HEK293 (cell line): ENCODE data around the gene GALNT6.

ENCODE experiments used
- CTCF ChIA-PET: fragments of 350-600 bp; formaldehyde crosslinking; extraction: SDS; loops from one replicate; lab custom pipeline; 2021; ENCODE audit warnings: antibody characterized with exemption; lab: Yijun Ruan, JAX
- POLR2A ChIA-PET: fragments of 300-600 bp; formaldehyde crosslinking; extraction: SDS; loops from one replicate; lab custom pipeline; 2020; ENCODE audit warnings: antibody characterized with exemption, inconsistent platforms; lab: Yijun Ruan, JAX
- H3K27ac ChIP-seq: fragments of 200-500 bp; sonication (Bioruptor generic); 2 replicates; pipeline ENCODE4 v1.5.1; 2014; ENCODE audit warnings: low read depth, low read length, control low read depth, inconsistent platforms; ENCODE audit errors: extremely low read depth
- H3K36me3 ChIP-seq, 2 experiments: fragments of 200-500 bp in 1 of 2; sonication (Bioruptor generic) in 1 of 2; 1 replicate in 1 of 2; 2 replicates in 1 of 2; pipeline ENCODE4 v1.5.1; 2014 to 2017; ENCODE audit warnings: inconsistent platforms in 2 of 2, low read length in 2 of 2; ENCODE audit not compliant: control insufficient read depth in 2 of 2, insufficient read depth in 1 of 2
- H3K4me1 ChIP-seq: fragments of 200-500 bp; sonication (Bioruptor generic); 2 replicates; pipeline ENCODE4 v1.5.1; 2014; ENCODE audit warnings: mild to moderate bottlenecking, low read length, inconsistent platforms; ENCODE audit not compliant: control insufficient read depth, insufficient read depth
- H3K4me3 ChIP-seq: 2 replicates; pipeline ENCODE4 v1.5.1; 2011; ENCODE audit warnings: low read depth, mild to moderate bottlenecking, control low read depth, low read length, moderate library complexity
- H3K9me3 ChIP-seq: fragments of 200-500 bp; sonication (Bioruptor generic); 2 replicates; pipeline ENCODE4 v1.5.1; 2014; ENCODE audit warnings: low read depth, low read length, inconsistent platforms; ENCODE audit not compliant: control insufficient read depth, insufficient read depth
- BCL11B ChIP-seq: fragments of 450-650 bp; formaldehyde crosslinking; IDR thresholded peaks from 2 replicates; pipeline ENCODE4 v1.5.1; 2016; ENCODE audit warnings: low read depth, missing biosample characterization, missing genetic modification characterization
- GLI2 ChIP-seq: fragments of 450-650 bp; formaldehyde crosslinking; IDR thresholded peaks from 2 replicates; pipeline ENCODE4; 2017; ENCODE audit warnings: missing biosample characterization, missing genetic modification characterization, low read depth, borderline replicate concordance
- KLF10 ChIP-seq: fragments of 450-650 bp; IDR thresholded peaks from 2 replicates; pipeline ENCODE4 v1.5.1; 2018; ENCODE audit warnings: missing biosample characterization, mild to moderate bottlenecking, missing genetic modification characterization
- KLF9 ChIP-seq: fragments of 450-650 bp; formaldehyde crosslinking; IDR thresholded peaks from 2 replicates; pipeline ENCODE4 v1.5.1; 2016; ENCODE audit warnings: missing biosample characterization, missing genetic modification characterization, low read depth
- PRDM1 ChIP-seq: fragments of 450-650 bp; formaldehyde crosslinking; IDR thresholded peaks from 2 replicates; pipeline ENCODE4; 2016; ENCODE audit warnings: missing biosample characterization, missing genetic modification characterization
- ZBTB1 ChIP-seq: fragments of 450-650 bp; formaldehyde crosslinking; IDR thresholded peaks from 2 replicates; pipeline ENCODE4 v1.5.1; 2016; ENCODE audit warnings: missing biosample characterization, missing genetic modification characterization
- ZBTB8A ChIP-seq: fragments of 450-650 bp; formaldehyde crosslinking; IDR thresholded peaks from 2 replicates; pipeline ENCODE4 v1.5.1; 2016; ENCODE audit warnings: missing biosample characterization, missing genetic modification characterization
- ZIC2 ChIP-seq: fragments of 450-650 bp; formaldehyde crosslinking; IDR thresholded peaks from 2 replicates; pipeline ENCODE4 v1.5.1; 2016; ENCODE audit warnings: missing biosample characterization, missing genetic modification characterization
- ZNF184 ChIP-seq: fragments of 450-650 bp; IDR thresholded peaks from 2 replicates; pipeline ENCODE4 v1.5.1; 2018; ENCODE audit warnings: missing biosample characterization, mild to moderate bottlenecking, missing genetic modification characterization
- ZNF2 ChIP-seq: fragments of 450-650 bp; formaldehyde crosslinking; IDR thresholded peaks from 2 replicates; pipeline ENCODE4 v1.5.1; 2016; ENCODE audit warnings: missing biosample characterization, missing genetic modification characterization
- ZNF221 ChIP-seq: fragments of 450-650 bp; formaldehyde crosslinking; IDR thresholded peaks from 2 replicates; pipeline ENCODE4 v1.5.1; 2017; ENCODE audit warnings: missing biosample characterization, missing genetic modification characterization, borderline replicate concordance
- ZNF223 ChIP-seq: fragments of 450-650 bp; formaldehyde crosslinking; IDR thresholded peaks from 2 replicates; pipeline ENCODE4 v1.5.1; 2016; ENCODE audit warnings: missing biosample characterization, missing genetic modification characterization
- ZNF292 ChIP-seq: fragments of 450-650 bp; formaldehyde crosslinking; IDR thresholded peaks from 2 replicates; pipeline ENCODE4 v1.5.1; 2016; ENCODE audit warnings: low read depth, missing biosample characterization, missing genetic modification characterization, borderline replicate concordance
- ZNF354C ChIP-seq: fragments of 450-650 bp; formaldehyde crosslinking; IDR thresholded peaks from 2 replicates; pipeline ENCODE4 v1.5.1; 2016; ENCODE audit warnings: missing biosample characterization, missing genetic modification characterization, low read depth, borderline replicate concordance
- ZNF529 ChIP-seq: fragments of 450-650 bp; formaldehyde crosslinking; IDR thresholded peaks from 2 replicates; pipeline ENCODE4 v1.5.1; 2017; ENCODE audit warnings: missing genetic modification characterization, missing biosample characterization; ENCODE audit not compliant: insufficient replicate concordance
- ZNF555 ChIP-seq: fragments of 450-650 bp; formaldehyde crosslinking; conservative IDR thresholded peaks from 2 replicates; pipeline ENCODE4 v1.5.1; 2017; ENCODE audit warnings: missing biosample characterization, mild to moderate bottlenecking, missing genetic modification characterization, inconsistent platforms
- ZNF558 ChIP-seq: fragments of 450-650 bp; formaldehyde crosslinking; IDR thresholded peaks from 2 replicates; pipeline ENCODE4 v1.5.1; 2016; ENCODE audit warnings: missing biosample characterization, missing genetic modification characterization
- ZNF621 ChIP-seq: fragments of 450-650 bp; formaldehyde crosslinking; IDR thresholded peaks from 2 replicates; pipeline ENCODE4 v1.5.1; 2017; ENCODE audit warnings: missing biosample characterization, missing genetic modification characterization
- ZNF658 ChIP-seq: fragments of 450-650 bp; formaldehyde crosslinking; IDR thresholded peaks from 2 replicates; pipeline ENCODE4; 2016; ENCODE audit warnings: missing biosample characterization, missing genetic modification characterization
- TF ChIP-seq, protein P1 (sequence below): fragments of 450-650 bp; formaldehyde crosslinking; IDR thresholded peaks from 2 replicates; pipeline ENCODE4 v1.5.1; 2017; ENCODE audit warnings: missing biosample characterization, missing genetic modification characterization
- TF ChIP-seq, protein P2 (sequence below): fragments of 450-650 bp; formaldehyde crosslinking; IDR thresholded peaks from 2 replicates; pipeline ENCODE4 v1.5.1; 2016; ENCODE audit warnings: missing biosample characterization, missing genetic modification characterization
- TF ChIP-seq, protein P3 (sequence below): fragments of 450-650 bp; formaldehyde crosslinking; IDR thresholded peaks from 2 replicates; pipeline ENCODE4 v1.5.1; 2016; ENCODE audit warnings: missing biosample characterization, missing genetic modification characterization

GALNT6 gene

DNA sequence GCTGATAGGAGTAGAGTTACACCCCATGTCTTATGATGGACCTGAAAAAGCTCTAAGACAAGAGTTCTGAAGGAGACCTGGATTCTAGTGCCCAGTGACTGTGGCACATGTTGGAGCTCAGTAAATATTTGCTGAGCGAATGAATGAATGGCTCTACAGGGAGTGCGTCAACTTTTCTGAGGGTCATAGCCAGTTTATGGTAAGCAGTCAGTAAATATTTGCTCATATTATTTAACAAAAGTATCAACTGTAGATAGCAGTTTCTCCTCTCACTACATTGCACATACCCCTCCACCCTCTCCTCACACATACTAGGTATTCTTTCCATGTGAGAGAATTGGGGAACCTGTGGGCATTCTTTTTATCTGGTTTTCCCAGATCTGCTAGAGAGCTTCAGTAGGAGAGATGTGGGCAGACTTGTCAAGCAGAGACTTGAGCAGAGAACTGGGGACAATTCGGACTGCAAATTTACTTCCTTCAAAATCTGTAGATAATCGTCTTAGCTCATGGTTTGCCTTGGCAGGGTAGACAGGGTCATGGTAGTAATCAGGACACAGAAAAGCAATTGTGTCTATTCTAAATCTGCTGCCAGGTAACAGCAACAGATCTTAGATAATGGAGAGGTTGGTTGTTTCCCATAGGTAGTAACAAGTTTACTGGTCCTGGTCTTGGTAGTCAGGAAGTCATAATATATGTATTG lies 39.1 kb upstream of the GALNT6 start:
- Histone ChIP-seq H3K9me3 (no peaks in the 10 kb centered on the region), H3K4me1 (no peaks in the 10 kb centered on the region; the same call in 1 of the 2 replicates)
- ChIA-PET CTCF (interaction anchor here (0.6 to 1.7 kb wide), 6 partner anchors 9 to 589 kb away, joined by 3 to 8 read pairs (median 3); no protein-coding TSS in a partner anchor), POLR2A (no interaction called here)
- no peak for TF ChIP-seq KLF9 (tag by site-specific recombination)
- TF ChIP-seq, protein P1, sequence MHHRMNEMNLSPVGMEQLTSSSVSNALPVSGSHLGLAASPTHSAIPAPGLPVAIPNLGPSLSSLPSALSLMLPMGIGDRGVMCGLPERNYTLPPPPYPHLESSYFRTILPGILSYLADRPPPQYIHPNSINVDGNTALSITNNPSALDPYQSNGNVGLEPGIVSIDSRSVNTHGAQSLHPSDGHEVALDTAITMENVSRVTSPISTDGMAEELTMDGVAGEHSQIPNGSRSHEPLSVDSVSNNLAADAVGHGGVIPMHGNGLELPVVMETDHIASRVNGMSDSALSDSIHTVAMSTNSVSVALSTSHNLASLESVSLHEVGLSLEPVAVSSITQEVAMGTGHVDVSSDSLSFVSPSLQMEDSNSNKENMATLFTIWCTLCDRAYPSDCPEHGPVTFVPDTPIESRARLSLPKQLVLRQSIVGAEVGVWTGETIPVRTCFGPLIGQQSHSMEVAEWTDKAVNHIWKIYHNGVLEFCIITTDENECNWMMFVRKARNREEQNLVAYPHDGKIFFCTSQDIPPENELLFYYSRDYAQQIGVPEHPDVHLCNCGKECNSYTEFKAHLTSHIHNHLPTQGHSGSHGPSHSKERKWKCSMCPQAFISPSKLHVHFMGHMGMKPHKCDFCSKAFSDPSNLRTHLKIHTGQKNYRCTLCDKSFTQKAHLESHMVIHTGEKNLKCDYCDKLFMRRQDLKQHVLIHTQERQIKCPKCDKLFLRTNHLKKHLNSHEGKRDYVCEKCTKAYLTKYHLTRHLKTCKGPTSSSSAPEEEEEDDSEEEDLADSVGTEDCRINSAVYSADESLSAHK (tag by site-specific recombination) = no peak
- no peak for TF ChIP-seq ZNF221 (tag by site-specific recombination)
- no peak for TF ChIP-seq KLF10 (tag by site-specific recombination)
- TF ChIP-seq BCL11B (tag by site-specific recombination) = no peak
- TF ChIP-seq ZNF292 = no peak
- no peak for TF ChIP-seq ZNF354C (tag by site-specific recombination)
- no peak for TF ChIP-seq ZBTB1
- no peak for TF ChIP-seq ZBTB8A
- TF ChIP-seq, all 188 proteins: peak for 0
- H3K4me3 ChIP-seq = no peak overlapping the region
- no peak overlapping the region for H3K27ac ChIP-seq
- H3K36me3 ChIP-seq = no peaks in the 10 kb centered on the region

DNA sequence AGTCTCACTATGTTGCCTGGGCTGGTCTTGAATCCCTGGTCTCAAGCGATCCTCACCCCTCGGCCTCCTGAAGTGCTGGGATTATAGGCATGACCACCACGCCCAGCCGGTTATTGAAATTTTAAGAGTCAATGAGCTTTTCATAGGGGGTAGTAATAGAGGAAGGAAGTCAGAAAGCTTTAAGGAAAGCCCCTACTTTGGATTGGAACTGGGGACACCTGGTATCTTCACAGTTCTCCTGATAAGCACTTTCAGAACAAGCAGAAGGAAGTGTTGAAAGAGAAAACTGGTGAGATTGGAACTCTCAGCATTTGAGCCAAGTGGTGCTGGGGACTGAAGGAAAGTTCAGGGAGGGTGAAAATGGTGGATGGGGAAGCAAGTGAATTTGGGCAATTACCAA lies 38.5 kb upstream of the GALNT6 start:
- CTCF ChIA-PET = interaction anchor here (0.7 to 1.5 kb wide), 4 partner anchors 9 to 445 kb away, joined by 3 to 5 read pairs (median 4); no protein-coding TSS in a partner anchor
- H3K4me3 ChIP-seq = no peak overlapping the region
- H3K36me3 ChIP-seq = no peaks in the 10 kb centered on the region
- POLR2A ChIA-PET = no interaction called here
- no peak overlapping the region for H3K27ac ChIP-seq
- no peaks in the 10 kb centered on the region; the same call in none of the 2 replicates for H3K4me1 ChIP-seq
- no peaks in the 10 kb centered on the region for H3K9me3 ChIP-seq
- TF ChIP-seq, protein P2, sequence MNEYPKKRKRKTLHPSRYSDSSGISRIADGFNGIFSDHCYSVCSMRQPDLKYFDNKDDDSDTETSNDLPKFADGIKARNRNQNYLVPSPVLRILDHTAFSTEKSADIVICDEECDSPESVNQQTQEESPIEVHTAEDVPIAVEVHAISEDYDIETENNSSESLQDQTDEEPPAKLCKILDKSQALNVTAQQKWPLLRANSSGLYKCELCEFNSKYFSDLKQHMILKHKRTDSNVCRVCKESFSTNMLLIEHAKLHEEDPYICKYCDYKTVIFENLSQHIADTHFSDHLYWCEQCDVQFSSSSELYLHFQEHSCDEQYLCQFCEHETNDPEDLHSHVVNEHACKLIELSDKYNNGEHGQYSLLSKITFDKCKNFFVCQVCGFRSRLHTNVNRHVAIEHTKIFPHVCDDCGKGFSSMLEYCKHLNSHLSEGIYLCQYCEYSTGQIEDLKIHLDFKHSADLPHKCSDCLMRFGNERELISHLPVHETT = no peak
- TF ChIP-seq ZNF621 (tag by site-specific recombination) = no peak
- TF ChIP-seq ZNF2 (tag by site-specific recombination) = no peak
- TF ChIP-seq GLI2 (tag by site-specific recombination) = no peak
- TF ChIP-seq ZNF223 (tag by site-specific recombination) = no peak
- TF ChIP-seq KLF9 (tag by site-specific recombination) = no peak
- no peak for TF ChIP-seq ZNF658
- TF ChIP-seq, protein P3, sequence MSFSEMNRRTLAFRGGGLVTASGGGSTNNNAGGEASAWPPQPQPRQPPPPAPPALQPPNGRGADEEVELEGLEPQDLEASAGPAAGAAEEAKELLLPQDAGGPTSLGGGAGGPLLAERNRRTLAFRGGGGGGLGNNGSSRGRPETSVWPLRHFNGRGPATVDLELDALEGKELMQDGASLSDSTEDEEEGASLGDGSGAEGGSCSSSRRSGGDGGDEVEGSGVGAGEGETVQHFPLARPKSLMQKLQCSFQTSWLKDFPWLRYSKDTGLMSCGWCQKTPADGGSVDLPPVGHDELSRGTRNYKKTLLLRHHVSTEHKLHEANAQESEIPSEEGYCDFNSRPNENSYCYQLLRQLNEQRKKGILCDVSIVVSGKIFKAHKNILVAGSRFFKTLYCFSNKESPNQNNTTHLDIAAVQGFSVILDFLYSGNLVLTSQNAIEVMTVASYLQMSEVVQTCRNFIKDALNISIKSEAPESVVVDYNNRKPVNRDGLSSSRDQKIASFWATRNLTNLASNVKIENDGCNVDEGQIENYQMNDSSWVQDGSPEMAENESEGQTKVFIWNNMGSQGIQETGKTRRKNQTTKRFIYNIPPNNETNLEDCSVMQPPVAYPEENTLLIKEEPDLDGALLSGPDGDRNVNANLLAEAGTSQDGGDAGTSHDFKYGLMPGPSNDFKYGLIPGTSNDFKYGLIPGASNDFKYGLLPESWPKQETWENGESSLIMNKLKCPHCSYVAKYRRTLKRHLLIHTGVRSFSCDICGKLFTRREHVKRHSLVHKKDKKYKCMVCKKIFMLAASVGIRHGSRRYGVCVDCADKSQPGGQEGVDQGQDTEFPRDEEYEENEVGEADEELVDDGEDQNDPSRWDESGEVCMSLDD (tag by site-specific recombination) = no peak
- TF ChIP-seq ZNF558 (tag by site-specific recombination) = no peak
- no peak for TF ChIP-seq ZNF555 (tag by site-specific recombination)
- TF ChIP-seq ZNF529 (tag by site-specific recombination) = no peak
- TF ChIP-seq ZIC2 (tag by site-specific recombination) = no peak
- TF ChIP-seq PRDM1 (tag by site-specific recombination) = no peak
- no peak for TF ChIP-seq ZNF184 (tag by site-specific recombination)
